NAMALWA (cell line): Measurements from ENCODE around the gene MAP3K2.
"Not testable (repeated sequence)": the region's sequence is repeated elsewhere in the genome, so short reads cannot be mapped to it uniquely, and the experiment has no call there.

Experiments used
- DNase-seq: peaks from one replicate; pipeline ENCODE4 v3.0.0-alpha.2; 2015; ENCODE audit warnings: low spot score

The MAP3K2 gene

DNA sequence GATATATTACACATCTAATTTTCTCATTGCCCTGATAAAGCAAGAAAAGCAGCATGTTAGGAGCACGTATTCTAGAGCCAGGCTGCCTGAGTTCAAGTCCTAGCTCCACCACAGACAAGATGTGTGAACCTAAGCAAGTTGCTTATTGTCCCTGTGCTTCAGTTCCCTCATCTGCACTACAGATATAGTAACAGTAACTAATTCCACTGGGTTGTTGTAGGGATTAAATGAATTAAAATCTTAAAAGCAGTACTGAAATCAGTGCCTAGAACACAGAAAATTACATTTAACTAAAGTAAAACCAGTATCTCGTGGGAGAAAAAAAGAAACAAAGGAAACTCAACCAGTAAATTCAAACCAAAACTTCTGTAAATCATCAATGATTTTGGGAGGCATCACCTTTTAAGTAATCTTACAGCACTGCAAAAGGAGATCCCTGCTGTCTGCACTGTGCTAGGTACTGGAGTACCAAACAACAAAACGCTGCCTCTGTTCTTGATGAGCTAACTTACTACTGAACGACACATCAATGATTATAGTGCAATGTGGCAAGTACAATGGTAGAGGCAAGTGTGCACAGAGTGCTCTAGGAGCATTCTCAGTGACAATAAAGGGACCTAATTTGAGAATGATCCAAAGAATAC is 7.9 kb downstream of the MAP3K2 start:
- DNase-seq, result no peak

DNA sequence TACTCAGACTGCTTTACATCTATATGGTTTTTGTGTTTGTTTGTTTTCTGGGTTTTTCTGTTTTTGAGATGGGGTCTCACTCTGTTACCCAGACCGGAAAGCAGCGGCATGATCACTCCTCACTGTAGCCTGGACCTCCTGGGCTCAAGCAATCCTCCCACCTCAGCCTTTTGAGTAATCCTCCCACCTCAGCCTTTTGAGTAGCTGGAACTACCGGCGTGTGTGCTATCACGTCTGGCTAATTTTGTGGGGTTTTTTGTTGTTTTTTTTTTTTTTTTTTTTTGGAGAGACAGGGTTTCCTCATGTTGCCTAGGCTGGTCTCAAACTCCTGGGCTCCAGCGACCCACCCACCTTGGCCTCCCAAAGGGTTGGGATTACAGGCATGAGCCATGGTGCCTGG is 9.1 kb downstream of the MAP3K2 start:
- no peak for DNase-seq

DNA sequence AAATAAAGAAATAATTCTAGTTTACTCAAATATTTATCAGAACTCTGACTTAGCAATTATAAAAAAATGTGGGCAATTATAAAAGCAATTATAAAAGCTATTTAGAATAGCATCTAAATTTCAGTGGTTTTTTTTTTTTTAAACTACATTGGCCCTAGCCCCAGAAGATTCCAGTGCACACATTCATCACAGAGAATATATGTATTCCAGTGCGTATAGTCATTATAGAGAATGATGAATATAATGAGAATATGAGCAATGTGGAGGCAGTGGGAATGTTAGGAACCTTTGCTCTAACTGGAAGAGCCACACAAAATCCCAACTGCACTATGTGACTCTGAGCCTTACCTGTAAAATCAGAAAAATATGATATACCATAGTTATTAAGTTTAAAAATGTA is 10.5 kb downstream of the MAP3K2 start:
- DNase-seq, result no peak

DNA sequence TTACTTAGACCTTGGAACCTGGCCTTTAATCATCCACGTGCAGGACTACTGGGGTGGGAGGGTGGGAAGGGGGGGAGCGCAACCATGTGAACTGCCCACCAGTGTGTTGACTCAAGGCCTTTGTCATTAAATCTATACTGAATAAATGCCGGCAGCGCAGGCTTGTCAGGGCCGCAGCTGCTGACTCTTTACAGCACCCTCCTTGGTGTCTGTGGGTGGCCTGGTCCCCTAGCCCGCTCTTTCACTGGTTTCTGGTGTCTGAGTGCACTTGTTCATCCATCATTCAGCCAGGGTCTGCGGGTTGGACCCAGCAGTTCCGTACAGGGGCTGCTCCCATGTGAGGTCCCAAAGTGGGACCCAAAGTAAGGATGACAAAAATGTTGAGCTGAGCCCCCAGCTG is 11.5 kb downstream of the MAP3K2 start:
- no peak for DNase-seq

DNA sequence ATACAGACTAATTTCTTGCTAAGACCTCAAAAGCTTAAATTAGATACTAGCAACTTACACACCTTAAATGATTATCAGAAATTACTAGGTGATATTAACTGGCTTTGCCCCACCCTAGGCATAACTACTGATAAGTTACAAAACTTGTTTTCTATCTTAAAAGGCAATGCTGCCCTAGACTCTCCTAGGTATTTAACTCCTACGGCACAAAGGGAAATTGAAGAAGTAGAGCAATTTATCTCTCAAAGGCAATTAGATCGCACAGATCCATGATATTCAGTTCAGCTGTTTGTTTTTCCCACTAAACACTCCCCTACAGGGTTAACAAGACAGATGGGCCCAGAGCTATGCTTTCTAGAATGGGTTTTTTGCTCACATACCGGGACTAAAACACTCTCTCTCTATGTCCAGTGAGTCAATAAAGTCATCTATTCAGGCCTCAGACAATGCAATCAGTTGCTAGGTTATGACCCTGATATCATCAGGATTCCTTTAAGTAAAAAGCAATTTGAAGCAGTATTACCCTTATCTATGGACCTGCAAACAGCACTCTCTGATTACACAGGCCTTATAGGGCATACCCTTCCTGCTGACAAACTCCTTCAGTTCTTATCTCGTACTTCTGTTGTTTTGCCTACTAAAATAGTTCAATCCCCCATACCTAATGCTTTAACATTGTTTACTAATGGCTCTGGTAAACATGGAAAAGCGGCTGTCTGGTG is 14.3 kb downstream of the MAP3K2 start:
- DNase-seq, result no peak

DNA sequence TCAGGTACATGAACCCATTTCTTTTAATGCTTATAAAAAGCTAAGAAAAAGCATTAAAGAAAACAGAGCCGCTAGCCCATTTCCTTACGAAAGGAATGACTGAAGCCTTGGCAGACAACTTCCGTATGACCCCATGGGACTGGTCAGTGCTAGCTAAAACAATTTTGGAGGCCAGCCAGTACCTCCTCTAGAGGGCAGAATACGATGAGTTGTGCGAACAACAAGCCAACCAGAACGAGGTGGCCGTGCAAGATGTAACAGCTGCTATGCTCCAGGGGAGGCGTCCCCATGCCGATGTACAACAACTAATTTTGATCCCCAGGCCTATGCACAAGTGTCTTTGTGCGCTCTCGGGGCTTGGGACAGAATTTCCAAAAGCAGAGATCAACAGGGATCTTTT is 16.7 kb downstream of the MAP3K2 start:
- no peak for DNase-seq

DNA sequence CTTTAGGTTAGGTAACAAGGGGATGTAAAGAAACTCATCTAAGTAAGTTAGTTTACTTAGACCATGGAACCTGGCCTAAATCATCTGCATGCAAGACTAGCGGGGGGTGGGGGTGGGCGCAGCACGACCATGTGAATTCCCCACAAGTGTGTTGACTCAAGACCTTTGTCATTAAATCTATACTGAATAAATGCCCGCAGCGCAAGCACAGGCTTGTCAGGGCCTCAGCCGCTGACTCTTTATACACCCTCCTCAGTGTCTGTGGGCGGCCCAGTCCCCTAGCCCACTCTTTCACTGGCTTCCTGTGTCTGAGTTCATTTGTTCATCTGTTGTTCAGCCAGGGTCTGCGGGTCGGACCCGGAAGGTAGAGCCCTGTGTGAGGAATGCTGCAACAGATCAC is 17.8 kb downstream of the MAP3K2 start:
- no peak for DNase-seq

DNA sequence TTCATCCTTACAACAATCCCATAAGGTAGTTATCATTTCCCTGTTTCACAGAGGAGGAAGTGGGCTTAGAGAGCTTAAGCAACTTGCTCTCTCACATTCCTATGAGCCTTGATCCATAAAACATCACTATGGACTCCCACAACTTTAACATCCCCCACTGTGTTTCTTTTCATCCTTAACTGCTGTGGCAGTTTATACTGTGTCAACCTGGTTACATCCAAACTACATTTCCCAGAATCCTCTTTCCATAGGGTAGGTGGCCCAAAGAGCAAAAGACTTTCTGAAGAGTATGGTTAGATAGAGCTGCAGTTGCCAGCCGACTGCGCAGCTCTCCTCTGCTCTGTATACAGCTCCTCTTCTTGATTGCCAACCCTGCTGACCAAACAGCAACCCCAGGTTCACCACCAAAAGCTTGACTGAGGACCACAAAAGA is 22.5 kb downstream of the MAP3K2 start:
- no peak for DNase-seq

DNA sequence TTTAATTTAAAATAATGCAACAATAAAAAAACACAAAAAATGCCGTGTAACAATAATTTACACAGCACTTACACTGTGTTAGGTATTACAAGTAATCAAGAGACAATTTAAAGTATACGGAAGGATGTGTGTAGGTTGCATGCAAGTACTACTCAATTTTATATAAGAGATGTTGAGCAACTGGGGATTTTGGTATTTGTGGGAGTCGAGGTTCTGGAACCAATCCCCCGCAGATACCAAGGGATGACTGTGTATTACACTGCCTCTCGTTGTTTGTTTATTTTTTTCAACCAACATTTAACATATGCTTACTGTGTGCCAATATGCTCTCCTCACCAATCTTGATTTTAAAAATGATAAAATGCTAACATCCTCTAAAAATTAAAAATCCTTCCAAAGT is 24.8 kb downstream of the MAP3K2 start:
- no peak for DNase-seq

DNA sequence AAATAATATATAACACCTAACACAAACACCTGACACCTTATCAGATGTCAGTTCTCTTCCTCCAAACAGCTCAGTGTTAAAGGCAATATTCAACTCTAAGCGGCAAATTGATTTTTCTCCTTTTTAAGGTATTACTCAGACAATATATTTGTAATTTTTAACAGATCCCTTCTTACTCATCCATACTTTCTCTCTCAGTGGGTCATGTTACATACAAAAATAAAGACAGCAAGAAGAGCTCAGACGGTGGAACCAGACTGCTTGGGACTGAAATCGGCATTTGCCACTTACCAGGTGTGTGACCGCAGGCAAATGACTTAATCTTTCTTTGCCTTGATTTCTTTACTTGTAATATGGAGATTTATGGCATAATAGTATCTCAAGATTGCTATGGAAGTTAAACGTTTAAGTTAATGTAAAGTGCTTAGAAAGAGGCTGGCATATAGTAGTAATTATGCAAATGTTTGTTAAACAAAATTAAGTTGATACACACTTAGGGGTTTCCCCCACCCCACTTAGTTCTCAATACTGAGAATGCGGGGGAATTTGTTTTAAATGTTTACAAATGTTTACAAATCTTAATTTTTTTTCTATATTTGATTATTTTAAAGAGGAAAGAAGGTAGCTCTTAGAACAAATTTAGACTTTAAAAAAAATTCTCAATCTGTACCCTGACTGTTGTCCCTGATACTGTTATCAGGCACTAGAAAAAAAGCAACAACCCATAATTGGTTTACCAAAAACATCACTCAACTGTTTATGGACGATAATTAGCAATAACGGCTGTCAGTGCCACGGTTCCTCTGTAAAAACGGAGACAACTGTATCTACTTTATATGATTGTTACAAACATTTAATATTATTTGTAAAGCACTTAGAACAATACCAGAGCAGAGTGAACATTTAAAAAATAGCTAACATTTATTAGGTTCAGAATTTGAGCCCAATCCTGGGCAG is 25.6 kb downstream of the MAP3K2 start:
- no peak for DNase-seq

DNA sequence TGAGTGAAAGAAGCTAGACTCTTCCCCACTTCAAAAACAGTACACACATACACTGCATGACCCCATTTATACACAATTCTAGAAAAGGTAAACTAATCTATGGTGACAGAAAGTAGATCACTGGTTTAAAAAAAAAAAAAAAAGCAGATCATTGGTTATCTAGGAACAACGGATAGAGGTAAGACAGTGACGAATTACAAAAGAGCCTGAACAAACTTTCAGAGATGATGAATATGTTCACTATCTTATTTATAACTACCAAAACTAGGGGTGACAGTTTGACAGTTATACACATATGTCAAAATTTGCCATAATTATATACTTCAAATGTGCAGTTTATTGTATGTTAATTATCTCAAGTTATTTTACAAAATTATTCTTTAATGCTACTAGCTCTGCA is 27.5 kb downstream of the MAP3K2 start:
- no peak for DNase-seq

DNA sequence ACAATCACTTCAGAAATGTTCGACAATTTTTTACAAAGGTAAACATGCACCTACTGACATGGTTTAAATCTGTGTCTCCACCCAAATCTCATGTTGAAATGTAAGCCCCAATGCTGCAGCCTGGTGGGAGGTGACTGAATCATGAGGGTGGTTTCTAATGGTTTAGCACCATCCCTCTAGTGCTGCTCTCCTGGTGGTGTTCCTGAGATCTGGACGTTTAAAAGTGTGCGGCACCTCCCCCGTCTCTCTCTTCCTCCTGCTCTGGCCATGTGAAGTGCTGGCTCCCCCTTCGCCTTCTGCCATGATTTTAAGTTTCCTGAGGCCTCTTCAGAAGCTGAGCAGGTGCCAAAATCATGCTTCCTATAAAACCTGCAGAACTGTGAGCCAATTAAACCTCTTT is 28.3 kb downstream of the MAP3K2 start:
- DNase-seq, result no peak

DNA sequence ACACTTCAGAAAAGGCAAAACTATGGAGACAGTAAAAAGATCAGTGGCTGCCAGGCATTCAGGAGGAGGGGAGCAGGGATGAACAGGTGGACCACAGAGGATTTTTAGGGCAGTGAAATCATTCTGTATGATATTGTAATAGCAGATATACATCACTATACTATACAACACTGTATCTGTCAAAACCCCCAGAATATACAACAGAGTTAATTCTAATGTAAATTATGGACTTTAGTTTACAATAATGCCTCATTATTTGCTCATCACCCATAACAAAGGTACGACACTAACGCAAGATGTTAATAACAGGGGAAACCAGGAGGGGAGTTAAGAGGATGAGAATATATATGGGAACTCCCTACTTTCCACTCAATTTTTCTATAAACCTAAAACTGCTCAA is 28.8 kb downstream of the MAP3K2 start:
- DNase-seq, result no peak

DNA sequence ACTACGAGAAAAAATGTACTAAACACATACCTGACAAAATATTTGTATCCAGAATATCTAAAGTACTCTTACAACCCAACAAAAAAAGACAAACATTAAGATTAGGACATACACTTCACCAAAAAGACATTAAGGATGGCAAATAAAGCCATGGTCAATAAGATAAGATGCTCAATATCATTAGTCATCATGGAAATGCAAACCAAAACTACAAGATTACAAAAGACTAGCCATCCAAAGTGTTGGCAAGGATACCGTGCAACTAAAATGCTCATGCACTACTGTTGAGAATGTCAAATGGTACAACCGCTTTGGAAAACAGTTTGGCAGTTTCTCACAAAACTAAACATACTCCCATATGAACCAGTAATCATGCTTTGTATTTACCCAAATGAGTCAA is 29.7 kb downstream of the MAP3K2 start:
- no peak for DNase-seq

DNA sequence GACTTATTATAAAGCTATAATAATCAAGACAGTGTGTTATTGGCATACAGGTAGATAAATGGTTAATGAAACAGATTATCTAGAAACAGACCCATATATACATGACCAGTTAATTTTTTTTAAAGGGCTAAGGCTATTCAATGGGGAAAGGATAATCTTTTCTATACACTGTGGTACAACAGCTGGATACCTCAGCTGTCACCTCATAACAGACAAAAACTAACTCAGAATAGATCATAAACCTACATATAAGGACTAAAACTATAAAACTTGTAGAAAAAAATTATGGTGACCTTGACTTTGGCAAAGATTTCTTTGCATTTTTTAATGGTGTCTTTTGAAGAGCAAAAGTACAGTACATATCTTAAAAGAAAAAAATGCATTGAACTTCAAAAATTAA is 30.2 kb downstream of the MAP3K2 start:
- DNase-seq, result no peak

DNA sequence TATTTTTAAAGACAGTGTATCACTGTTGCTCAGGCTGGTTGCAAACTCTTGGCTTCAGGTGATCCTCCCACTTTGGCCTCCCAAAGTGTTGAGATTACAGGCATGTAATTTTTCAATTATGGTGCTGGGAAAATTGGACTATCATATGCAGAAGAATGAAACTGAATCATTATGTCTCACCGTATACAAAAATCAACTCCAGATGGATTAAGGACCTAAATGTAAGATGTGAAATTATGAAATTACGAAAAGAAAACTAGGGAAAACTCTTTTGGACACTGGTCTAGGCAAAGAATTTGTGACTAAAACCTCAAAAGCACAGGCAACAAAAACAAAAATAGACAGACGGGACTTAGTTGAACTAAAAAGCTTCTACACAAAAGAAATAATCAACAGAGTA is 31.2 kb downstream of the MAP3K2 start:
- DNase-seq, result no peak

DNA sequence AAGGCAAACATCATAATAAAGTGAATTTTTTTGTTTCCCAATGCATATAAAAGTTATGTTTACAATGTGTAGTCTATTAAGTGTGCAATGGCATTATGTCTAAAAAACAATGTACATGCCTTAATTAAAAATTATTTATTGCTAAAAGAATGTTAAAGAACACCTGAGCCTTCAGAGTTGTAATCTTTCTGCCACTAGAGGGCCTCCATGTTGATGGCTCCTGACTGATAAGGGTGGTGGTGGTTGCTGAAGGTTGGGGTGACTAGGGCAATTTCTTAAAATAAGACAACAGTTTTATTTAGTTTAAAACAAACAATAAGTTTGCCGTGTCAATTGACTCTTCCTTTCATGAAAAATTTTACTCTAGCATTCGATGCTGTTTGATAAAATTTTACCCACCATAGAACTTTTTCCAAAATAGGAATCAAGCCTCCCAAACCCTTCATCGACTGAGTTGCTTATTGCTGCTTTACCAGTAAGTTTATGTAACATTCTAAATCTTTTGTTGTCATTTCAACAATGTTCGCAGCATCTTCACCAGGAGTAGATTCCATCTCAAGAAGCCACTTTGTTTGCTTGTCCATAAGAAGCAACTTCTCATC is 32.3 kb downstream of the MAP3K2 start:
- peak; percentile 59 for DNase-seq

DNA sequence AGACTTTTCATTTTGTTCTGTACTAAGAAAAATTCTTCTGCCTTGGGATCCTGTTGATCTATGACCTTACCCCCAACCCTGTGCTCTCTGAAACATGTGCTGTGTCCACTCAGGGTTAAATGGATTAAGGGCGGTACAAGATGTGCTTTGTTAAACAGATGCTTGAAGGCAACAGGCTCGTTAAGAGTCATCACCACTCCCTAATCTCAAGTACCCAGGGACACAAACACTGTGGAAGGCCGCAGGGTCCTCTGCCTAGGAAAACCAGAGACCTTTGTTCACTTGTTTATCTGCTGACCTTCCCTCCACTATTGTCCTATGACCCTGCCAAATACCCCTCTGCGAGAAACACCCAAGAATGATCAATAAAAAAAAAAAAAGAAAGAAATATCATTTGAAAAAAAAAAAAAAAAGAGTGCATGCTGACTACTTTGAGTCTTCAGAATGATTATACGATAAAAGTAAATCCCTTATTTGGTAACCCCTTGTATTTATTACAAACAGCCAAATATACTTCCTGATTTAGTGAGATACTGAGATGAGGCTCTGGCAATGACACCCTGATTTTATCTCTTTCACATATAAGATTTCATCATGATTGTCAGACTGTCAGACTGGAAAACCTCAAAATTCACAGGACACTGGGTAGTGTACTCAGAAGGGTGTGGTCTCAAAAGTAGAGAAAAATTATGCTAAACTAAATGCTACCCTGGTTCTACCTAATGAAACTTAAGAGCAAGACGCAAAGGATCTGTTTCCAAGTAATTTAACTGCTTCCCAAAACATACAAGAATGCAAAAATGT is 33.7 kb downstream of the MAP3K2 start:
- not testable (repeated sequence) for DNase-seq

DNA sequence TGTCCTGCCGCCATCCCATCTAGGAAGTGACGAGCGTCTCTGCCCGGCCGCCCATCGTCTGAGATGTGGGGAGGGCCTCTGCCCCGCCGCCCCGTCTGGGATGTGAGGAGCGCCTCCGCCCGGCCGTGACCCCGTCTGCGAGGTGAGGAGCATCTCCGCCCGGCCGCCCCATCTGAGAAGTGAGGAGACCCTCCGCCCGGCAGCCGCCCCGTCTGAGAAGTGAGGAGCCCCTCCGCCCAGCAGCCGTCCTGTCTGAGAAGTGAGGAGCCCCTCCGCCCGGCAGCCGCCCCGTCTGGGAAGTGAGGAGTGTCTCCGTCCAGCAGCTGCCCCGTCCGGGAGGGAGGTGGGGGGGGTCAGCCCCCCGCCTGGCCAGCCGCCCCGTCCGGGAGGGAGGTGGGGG is 34.6 kb downstream of the MAP3K2 start:
- not testable (repeated sequence) for DNase-seq

DNA sequence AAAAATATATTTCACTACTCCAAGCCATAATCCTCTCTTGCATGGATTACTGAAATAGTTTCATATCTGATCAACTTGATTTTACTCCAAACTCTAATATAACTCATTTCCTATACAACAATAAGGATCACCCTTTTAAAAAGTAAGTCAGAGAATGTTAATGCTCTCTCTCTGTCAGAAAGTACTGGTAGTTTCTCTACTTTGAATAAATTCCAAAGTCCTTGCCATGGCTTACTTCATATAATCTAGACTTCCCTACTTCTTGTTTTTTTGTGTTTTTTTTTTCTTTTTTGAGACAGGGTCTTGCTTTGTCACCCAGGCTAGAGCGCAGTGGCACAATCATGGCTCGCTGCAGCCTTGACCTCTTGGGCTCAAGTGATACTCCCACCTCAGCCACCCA is 36.2 kb downstream of the MAP3K2 start:
- DNase-seq, result no peak

DNA sequence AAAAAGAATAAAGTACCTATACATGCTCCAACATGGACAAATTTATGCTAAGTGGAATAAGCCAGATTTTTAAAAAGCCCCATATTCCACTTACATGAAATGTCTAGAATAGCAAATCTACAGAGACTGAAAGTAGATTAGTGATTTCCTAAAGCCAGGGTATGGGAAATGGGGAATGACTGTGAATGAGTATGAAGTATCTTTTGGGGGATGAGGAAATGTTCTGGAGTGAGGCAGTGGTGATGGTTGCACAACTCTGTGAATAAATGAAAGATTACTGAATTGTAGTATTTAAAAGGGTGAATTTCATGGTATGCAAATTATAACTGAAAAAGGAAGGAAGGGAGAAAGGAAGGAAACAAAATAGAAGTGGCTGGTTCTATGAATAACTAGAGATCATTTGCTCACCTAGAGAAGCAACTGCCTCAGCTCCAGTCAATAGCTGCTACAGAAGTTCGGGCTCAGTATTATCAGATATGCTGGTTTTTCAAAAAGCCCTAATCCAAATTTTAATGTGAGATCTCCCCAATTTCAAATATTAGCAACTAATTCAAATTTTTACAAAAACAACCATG is 39.3 kb downstream of the MAP3K2 start:
- no peak for DNase-seq
